Measurements from ENCODE around the gene ISYNA1. TPM values are rescaled to one million over a fixed set of nuclear protein-coding genes. Genes with fewer than 3 reads are reported as not detected.
A peak's percentile ranks its signal among the peaks of the same experiment; 100 is the strongest.

The ISYNA1 gene
- total RNA-seq, 6 donors from 2014 or later, result 14.5 to 55.5 (median 20.0) TPM

- no peaks in the 10 kb centered on the region for H3K9me3 ChIP-seq
- TF ChIP-seq EP300 (IDR thresholded peaks at IDR 0.05) (no peak), POLR2A (IDR thresholded peaks at IDR 0.05) (no peak), POLR2AphosphoS5 (IDR thresholded peaks at IDR 0.05) (peak in 1 of 2 donors; percentile 13), CTCF (IDR thresholded peaks at IDR 0.05) (no peak)
- H3K4me1 ChIP-seq, result peaks cover 10 to 27% (median 17%) of the 10 kb centered on the region in 4 donors
- WGBS, 2 donors, result 42 to 48% methylated on average over 7 of the region's 7 CpGs
- H3K27ac ChIP-seq, result peak overlapping the region; percentile 67 to 75 (median 74)
- peak in 1 of 2 donors; percentile 54 for DNase-seq
- ATAC-seq (ENCODE audit: low FRiP score in 2 of 2), result peak in 1 of 2 donors; percentile 55
- H3K4me3 ChIP-seq, result peak overlapping the region in 2 of 4 donors; percentile 6 to 52
- no peaks in the 10 kb centered on the region for H3K27me3 ChIP-seq
- H3K36me3 ChIP-seq, result no peaks in the 10 kb centered on the region
Measured at GRCh38 chr19:18393836-18394235, 44.1 kb downstream of the ISYNA1 start.

GRCh38 chr19:18392926-18393325 lies 45.0 kb downstream of the ISYNA1 start:
- no peak for ATAC-seq (ENCODE audit: low FRiP score in 2 of 2)
- Histone ChIP-seq H3K4me1 (peaks cover 9 to 30% (median 20%) of the 10 kb centered on the region in 4 donors), H3K27me3 (no peaks in the 10 kb centered on the region), H3K4me3 (peak overlapping the region in 2 of 4 donors; percentile 1 to 52), H3K36me3 (no peaks in the 10 kb centered on the region), H3K9me3 (no peaks in the 10 kb centered on the region), H3K27ac (peak overlapping the region; percentile 67 to 75 (median 74))
- DNase-seq, result peak in 1 of 2 donors; percentile 41
- no peak for TF ChIP-seq POLR2A (IDR thresholded peaks at IDR 0.05)
- no peak for TF ChIP-seq POLR2AphosphoS5 (IDR thresholded peaks at IDR 0.05)
- no peak for TF ChIP-seq CTCF (IDR thresholded peaks at IDR 0.05)
- TF ChIP-seq EP300 (IDR thresholded peaks at IDR 0.05), result no peak
- WGBS, 2 donors, result 51 to 57% methylated on average over 5 of the region's 5 CpGs

GRCh38 chr19:18392417-18392816 lies 45.5 kb downstream of the ISYNA1 start:
- H3K4me3 ChIP-seq, result peak overlapping the region in 1 of 4 donors; percentile 52
- H3K27ac ChIP-seq, result peak overlapping the region; percentile 67 to 75 (median 74)
- H3K4me1 ChIP-seq, result peaks cover 9 to 32% (median 23%) of the 10 kb centered on the region in 4 donors
- TF ChIP-seq EP300 (IDR thresholded peaks at IDR 0.05) (no peak), POLR2AphosphoS5 (IDR thresholded peaks at IDR 0.05) (peak in 1 of 2 donors; percentile 15), CTCF (IDR thresholded peaks at IDR 0.05) (no peak)
- no peaks in the 10 kb centered on the region for H3K9me3 ChIP-seq
- ATAC-seq (ENCODE audit: low FRiP score in 2 of 2) (peak; percentile 56 to 69), DNase-seq (peak in 1 of 2 donors; percentile 91)
- no peaks in the 10 kb centered on the region for H3K36me3 ChIP-seq
- 32 to 42% methylated on average over 11 of the region's 11 CpGs for WGBS, 2 donors
- no peaks in the 10 kb centered on the region for H3K27me3 ChIP-seq

GRCh38 chr19:18391509-18392075 lies 46.3 kb downstream of the ISYNA1 start:
- no peak for DNase-seq
- ATAC-seq (ENCODE audit: low FRiP score in 2 of 2), result no peak
- no peaks in the 10 kb centered on the region for H3K27me3 ChIP-seq
- no peak overlapping the region for H3K4me3 ChIP-seq
- H3K27ac ChIP-seq, result peak overlapping the region in 2 of 4 donors; percentile 73 to 74
- H3K4me1 ChIP-seq, result peaks cover 5 to 33% (median 25%) of the 10 kb centered on the region in 4 donors
- WGBS, 2 donors, result 69 to 81% methylated on average over 8 of the region's 9 CpGs
- H3K36me3 ChIP-seq, result no peaks in the 10 kb centered on the region
- no peak for TF ChIP-seq EP300 (IDR thresholded peaks at IDR 0.05)
- no peak for TF ChIP-seq CTCF (IDR thresholded peaks at IDR 0.05)
- no peak for TF ChIP-seq POLR2AphosphoS5 (IDR thresholded peaks at IDR 0.05)
- TF ChIP-seq POLR2A (IDR thresholded peaks at IDR 0.05), result no peak
- no peaks in the 10 kb centered on the region for H3K9me3 ChIP-seq
